Stimulated activated CD4-positive, alpha-beta T cell treated with anti-CD3 and anti-CD28 coated beads, Interleukin-15, amount 100 ng/mL, for 48 hours (primary cell): ENCODE data around the gene ADAMTS2.

Experiments used
- DNase-seq, 2 donors: peaks; one replicate each; pipeline ENCODE4 v3.0.0-alpha.2; 2020; ENCODE audit warnings: low read depth in 2 of 2

ADAMTS2 gene

GRCh38 chr5:179278546-179278945 lies 66.7 kb downstream of the ADAMTS2 start:
- no peak for DNase-seq

GRCh38 chr5:179278119-179278518 lies 67.1 kb downstream of the ADAMTS2 start:
- DNase-seq = no peak

DNA sequence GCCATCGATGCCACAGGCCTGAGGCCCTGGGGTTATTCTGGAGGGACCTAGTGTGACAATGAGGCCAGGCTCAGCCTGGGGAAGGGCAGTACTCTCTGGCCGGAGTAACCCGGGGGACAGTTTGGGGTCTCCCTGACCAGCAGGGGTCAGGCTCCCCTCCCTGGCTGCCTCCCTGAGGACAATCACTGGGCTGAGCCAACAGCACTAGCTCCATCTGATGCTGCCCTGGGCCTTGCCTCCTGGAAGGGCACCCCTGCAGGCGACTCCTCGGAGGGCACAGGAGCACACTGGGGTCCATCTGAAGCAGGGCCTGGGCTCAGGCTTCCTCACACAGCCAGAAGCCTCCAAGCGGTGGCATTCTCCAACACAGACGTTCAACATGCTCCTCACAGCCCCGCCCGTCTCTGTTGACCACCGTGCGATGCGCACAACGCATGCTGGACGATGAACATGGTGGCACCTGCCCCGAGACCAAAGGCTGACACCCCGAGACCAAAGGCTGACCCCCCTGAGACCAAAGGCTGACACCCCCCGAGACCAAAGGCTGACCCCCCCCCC lies 68.3 kb downstream of the ADAMTS2 start:
- no peak for DNase-seq

GRCh38 chr5:179275941-179276837 lies 69.1 kb downstream of the ADAMTS2 start:
- DNase-seq = no peak

DNA sequence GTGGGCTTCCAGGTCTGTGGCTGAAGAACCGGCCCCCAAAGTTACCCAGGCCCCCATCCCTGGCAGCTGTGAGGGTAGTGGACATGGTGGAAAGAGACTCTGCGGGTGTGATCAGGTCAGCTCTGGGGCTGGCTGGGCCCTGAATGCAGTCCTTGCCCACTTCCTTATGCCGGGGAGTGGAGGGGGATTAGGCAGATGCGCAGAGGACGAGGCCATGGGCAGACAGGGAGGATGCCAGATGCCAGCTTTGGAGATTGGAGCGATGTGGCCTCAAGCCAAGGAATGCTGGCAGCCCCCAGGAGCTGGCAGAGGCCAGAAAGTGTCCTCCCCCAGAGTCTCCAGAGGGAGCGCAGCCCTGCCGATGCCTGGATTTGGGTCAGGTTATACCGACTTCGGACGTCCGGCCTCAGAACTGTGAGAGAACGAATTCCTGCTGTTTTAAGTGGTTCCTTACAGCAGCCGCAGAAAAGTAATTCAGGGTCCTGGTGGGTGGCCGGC lies 69.8 kb downstream of the ADAMTS2 start:
- DNase-seq = no peak

DNA sequence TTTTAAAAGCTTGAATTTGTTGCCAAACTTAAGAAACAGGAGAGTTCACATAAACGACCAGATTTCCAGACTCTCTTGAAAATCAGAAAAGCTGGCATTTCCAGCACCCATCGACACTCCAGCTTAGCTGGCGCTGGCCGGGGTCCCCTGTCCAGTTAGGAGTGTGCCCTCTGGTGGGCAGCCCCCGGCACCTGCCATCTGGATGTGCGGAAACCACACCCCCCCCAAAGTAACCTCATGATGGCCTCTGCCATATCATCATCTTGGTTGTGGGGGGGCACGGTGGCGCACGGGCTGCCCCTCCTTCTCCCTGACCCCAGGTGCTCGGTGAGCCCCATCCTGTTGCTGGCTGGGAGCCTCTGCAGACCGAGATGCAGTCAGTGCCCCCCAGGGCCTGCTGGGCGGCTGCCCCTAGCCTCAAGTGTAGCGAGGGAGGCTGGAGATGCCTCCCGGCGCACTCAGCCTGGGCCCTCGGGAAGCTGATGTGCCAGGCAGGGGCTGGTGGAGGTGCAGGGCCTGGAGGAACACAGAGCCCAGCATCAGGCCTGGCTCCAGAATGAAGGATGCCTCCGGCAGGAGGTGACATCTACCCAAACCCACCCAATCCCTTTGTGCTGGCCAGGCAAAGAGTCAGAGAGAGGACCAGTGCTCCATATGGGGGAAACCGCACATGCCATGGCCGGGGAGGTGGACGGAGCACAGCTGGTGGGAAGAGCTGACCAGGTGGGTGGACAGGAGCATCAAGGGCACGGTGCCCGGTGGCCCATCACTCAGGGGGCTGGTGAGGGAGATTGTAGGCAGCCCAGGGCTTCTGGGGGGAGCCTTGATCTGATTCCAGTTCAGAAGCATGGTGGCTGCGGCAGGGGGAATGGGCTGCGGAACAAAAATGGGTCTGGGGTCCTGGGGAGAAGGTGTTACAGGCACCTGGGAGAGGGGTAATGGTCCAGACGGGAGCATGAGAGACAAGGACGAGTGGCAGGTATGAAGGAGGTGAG lies 70.6 kb downstream of the ADAMTS2 start:
- no peak for DNase-seq

DNA sequence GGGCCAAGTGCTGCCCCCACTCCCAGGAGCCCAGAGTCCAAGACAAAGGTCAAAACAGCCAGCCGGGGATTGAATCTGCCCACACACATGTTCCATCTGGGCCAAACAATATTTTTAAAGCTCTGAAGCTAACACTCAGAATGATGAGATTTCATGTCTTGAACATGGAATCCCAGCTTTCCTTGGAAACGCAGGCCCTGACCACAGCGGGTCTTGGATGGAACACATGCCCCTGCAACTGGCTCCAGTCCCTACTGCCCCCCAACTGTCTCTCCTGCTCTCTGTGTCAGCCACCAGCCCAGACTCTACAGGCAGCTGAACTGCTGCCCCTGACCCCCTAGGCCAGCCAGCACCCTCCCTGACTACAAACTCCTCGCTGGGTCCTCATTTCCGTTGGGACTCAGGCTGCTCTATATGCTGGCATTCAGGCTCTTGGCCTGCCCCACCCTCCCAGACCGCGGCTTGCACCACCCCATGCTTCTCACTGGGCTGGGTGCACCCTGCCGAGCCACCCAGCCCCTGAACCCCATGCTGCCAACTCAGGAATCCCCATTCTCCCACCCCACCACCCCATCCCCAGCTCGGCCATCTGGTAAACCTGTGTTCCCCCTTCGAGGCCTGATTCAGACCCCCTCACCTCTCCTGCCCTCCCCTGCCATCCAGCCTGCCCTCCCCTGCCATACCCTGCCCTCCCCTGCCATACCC lies 71.7 kb downstream of the ADAMTS2 start:
- DNase-seq = no peak

GRCh38 chr5:179273073-179273435 lies 72.2 kb downstream of the ADAMTS2 start:
- no peak for DNase-seq

DNA sequence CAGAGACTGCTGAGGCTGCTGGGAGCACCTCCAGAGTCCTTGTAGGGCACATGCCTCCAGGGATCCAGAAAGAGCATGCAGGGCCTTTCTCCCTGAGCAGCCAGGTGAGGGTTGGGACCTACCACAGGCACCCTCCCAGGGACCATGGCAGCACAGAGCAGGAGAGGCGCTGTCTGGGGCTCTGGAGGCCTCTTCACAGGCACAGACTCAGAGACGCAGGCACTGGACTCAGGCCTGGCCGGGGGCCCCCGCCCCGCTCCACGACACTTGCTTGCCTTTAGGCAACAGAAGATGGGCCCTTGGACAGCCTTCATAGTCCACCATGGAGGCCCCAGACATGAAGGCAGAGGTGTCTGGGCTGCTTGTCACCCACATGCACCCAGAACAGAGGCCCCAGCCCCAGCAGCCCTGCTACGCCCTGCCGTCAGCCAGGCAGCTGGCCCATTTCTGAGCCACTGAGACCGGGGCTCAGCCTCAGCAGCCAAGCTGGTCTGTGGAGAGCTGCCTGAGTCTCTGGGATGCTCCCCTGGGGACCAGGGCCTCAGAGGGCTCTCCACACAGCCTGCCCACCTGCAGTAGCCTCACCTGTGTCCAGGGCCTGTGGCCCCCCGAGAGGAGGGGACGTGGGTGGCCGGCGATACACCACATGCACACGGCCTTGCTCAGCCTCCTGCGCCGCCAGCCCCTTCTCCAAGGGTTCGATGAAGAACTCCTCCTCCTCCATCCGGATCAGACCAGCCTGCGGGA lies 72.8 kb downstream of the ADAMTS2 start:
- no peak for DNase-seq

GRCh38 chr5:179271821-179272325 lies 73.4 kb downstream of the ADAMTS2 start:
- no peak for DNase-seq

GRCh38 chr5:179271428-179271734 lies 73.9 kb downstream of the ADAMTS2 start:
- no peak for DNase-seq

DNA sequence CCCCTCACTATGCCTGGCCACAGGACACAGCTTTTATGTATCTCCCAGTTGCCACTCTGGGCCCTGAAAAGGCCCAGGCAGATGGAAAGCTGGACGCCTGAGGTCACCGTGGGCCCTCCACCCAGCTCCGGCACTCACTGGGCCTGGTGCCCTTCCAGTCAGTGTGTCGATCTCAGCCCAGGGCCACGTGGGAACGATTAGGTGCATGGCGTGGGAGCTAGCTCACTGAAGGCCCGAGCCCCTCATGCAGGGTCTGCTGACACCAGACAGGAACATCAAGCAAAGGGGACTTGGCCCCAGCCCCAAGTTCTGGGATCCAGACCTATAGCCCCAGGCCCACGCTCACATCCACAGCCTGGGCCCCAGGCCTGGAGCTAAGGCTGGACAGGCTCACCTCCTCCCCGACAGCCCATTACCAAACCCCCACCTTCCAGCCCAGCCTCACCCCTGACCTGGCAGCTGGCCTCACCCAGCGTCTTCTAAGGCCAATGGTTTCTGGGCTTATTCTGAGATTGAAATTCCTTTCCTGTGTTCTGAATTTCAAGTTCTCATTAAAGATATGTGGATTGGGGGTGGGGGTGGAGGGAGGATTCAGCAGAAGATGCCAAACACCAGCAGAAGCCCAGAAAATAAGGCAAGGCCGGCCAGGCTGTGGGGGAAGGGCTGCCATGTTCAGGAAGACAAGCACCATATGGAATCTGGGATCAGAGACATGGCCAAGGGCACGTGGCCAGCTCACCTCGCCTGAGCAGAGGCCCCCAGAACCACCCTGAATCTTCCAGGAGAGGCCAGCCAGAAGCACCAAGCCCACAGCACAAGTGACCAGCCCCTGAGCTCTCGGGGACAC lies 74.5 kb downstream of the ADAMTS2 start:
- no peak for DNase-seq

DNA sequence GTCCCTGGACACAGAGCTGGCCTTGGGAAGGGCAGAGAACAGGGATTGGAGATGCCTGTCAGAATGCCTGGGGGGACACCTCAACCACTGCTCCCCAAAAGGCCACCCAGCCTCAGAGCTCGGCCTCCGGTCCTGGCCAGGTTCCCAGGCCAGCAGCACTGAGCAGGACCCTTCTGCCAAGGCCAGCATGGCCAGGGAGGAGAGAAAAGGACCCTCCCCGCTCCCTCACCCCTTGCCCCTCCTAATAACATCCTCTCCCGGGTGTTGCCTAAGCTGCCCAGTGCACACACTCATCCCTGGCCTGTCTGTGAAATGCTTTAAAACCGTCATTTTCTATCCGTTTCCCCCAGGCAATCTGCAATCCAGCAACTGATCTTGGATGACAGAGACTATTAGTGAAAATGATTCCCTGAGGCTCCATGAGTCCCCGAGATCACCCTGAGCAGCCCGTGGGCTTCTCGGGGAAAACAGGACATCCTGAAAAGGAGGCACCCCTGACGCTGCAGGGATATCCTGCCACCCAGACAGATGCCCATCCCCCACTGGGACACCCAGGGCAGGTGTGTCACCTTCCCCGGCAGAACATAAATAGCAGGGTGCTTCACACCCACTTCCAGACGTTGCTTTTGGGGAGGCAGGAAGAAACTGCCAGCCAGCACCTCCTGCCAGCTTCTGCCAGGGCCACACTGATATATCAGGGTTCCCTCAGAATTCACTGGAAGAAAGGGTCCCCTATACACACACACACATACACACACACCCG lies 75.3 kb downstream of the ADAMTS2 start:
- DNase-seq = no peak

DNA sequence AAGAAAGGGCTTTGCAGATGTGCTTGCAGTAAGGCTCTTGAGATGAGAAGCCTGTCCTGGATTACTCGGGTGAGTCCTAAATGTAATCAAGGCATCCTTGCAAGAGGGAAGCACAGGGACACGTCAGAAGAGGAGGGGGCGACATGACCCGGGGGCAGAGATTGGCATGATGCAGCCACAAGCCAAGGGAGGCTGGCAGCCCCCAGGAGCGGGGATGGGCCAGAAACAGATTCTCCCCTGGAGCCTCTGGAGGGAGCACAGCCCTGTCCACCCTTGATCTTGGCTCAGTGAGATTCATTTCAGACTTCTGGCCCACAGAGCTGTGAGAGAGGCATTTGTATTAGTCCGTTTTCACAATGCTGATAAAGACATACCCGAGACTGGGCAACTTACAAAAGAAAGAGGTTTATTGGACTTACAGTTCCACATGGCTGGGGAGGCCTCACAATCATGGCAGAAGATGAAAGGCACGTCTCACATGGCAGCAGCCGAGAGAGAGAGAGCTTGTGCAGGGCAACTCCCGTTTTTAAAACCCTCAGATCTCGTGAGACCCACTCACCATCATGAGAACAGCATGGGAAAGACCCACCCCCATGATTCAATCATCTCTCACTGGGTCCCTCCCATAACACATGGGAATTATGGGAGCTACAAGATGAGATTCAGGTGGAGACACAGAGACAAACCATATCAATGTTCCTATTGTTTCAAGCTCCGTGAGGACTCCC lies 76.1 kb downstream of the ADAMTS2 start:
- DNase-seq = no peak

DNA sequence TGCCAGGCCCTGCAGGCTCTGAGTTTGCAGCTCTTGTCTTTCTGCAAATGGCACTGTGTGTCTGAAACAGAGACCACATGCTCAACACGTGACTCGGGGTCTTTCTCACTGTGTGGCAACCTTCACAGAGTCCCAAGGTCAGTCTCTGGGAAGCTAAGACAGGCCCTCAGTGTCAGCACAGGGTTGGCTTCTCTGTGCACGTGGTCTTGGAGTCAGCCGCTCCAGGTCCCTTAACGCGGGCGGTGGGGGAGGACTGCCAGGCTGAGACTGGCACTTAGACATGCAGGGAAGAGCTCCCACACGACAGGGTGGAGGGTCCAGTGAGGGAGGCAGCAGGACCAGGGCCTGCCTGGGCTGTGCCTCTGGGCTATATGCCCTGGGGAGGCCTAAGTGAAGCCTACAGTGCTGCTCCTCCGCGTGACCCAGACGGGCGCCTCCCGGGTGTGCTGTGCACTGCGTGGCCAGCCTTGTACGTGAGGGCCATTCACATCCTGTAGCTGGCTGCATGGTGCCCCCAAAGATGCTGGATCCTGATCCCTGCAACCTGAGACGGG lies 76.8 kb downstream of the ADAMTS2 start:
- DNase-seq = no peak

- no peak for DNase-seq
Measured at GRCh38 chr5:179267671-179268083, 77.6 kb downstream of the ADAMTS2 start.

DNA sequence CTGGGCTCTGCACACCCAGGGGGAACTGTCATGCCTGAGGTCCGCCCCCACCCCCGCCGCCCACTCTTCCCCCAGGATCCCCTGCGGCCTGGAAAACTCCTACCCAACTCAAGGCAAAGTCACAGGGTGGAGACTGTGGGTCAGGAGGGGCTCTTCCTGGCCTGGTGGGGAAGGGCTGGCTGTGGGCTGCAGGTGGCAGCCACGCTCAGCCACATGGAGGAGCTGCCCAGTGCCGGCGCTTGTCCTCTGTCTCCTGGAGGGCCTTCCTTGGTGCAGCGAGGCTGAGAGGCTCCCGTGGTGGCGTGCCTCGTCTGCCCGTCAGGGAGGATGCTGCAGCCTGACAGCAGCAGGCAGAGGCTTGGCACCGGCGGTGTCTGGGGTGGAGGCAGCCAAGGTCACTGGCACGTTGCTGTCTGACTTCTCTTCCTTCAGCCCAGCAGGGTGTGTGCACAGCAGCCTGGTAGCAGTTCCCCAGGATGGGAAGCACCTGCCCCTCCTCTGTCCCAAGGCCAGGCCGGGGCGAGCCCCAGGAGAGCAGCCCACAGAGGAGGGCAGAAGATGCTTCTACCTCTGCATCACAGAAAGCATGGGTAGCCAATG lies 78.1 kb downstream of the ADAMTS2 start:
- no peak for DNase-seq
